Ecto neural progenitor cell (in vitro differentiated cells): Measurements from ENCODE around the gene SPG21.
"Not testable (repeated sequence)": the region's sequence is repeated elsewhere in the genome, so short reads cannot be mapped to it uniquely, and the experiment has no call there.

ENCODE experiments used
- DNase-seq: peaks from one replicate; pipeline ENCODE4 v3.0.0-alpha.2; 2018; ENCODE audit warnings: low spot score

SPG21 gene

GRCh38 chr15:64989416-64990167 is at the start of gene SPG21:
Gene SPG21, minus strand, starts transcription at chr15:64989914. Its CDS starts 6,345 bp downstream, at chr15:64983569.
- peak; percentile 95 for DNase-seq

GRCh38 chr15:65038836-65039235 is 49.1 kb upstream of the SPG21 start:
- DNase-seq, result no peak

GRCh38 chr15:65038428-65038827 is 48.7 kb upstream of the SPG21 start:
- no peak for DNase-seq

- DNase-seq, result no peak
These were observed 47.6 kb upstream of the SPG21 start for GRCh38 chr15:65037309-65037708.

- DNase-seq, result no peak
These were observed 45.0 kb upstream of the SPG21 start for GRCh38 chr15:65034719-65035118.

GRCh38 chr15:65033659-65034269 is 44.0 kb upstream of the SPG21 start:
- DNase-seq, result no peak

GRCh38 chr15:65032801-65033537 is 43.3 kb upstream of the SPG21 start:
- DNase-seq, result peak; percentile 85

GRCh38 chr15:65029736-65030208 is 40.1 kb upstream of the SPG21 start:
- no peak for DNase-seq

GRCh38 chr15:65028921-65029735 is 39.4 kb upstream of the SPG21 start, which contains the start of gene MTFMT:
Gene MTFMT, minus strand, starts transcription at chr15:65029639. Its CDS starts 26 bp downstream, at chr15:65029613.
- DNase-seq, result peak; percentile 95

GRCh38 chr15:65028338-65028737 is 38.6 kb upstream of the SPG21 start:
- no peak for DNase-seq

GRCh38 chr15:65027593-65027992 is 37.9 kb upstream of the SPG21 start:
- no peak for DNase-seq

GRCh38 chr15:65026756-65027155 is 37.0 kb upstream of the SPG21 start:
- no peak for DNase-seq

GRCh38 chr15:65021488-65021887 is 31.8 kb upstream of the SPG21 start:
- DNase-seq, result no peak

- DNase-seq, result no peak
These were observed 30.7 kb upstream of the SPG21 start for GRCh38 chr15:65020419-65020818.

GRCh38 chr15:65011198-65011597 is 21.5 kb upstream of the SPG21 start:
- DNase-seq, result not testable (repeated sequence)

- no peak for DNase-seq
These were observed 19.3 kb upstream of the SPG21 start for GRCh38 chr15:65008983-65009382.

- no peak for DNase-seq
These were observed 17.2 kb upstream of the SPG21 start for GRCh38 chr15:65006876-65007275.

GRCh38 chr15:65004993-65005392 is 15.3 kb upstream of the SPG21 start:
- no peak for DNase-seq

GRCh38 chr15:64997745-64998375 is 8.1 kb upstream of the SPG21 start:
- no peak for DNase-seq

GRCh38 chr15:64997066-64997465 is 7.4 kb upstream of the SPG21 start:
- no peak for DNase-seq

- no peak for DNase-seq
These were observed 3.6 kb upstream of the SPG21 start for GRCh38 chr15:64993290-64993689.
